Middle frontal gyrus (tissue), 1 donor: ENCODE results near the gene NCAN.

ENCODE experiments used
- DNase-seq: peaks from one replicate; pipeline ENCODE4 v3.0.0-alpha.2; 2015; ENCODE audit warnings: low spot score; ENCODE audit errors: extremely low spot score

Gene NCAN

GRCh38 chr19:19279853-19280252, 68.1 kb downstream of the NCAN start:
- no peak for DNase-seq

- peak; percentile 47 for DNase-seq
Observed at GRCh38 chr19:19280561-19280960, 68.8 kb downstream of the NCAN start.

- no peak for DNase-seq
Observed at GRCh38 chr19:19285686-19286085, 73.9 kb downstream of the NCAN start.

GRCh38 chr19:19292607-19293006, 80.8 kb downstream of the NCAN start:
- DNase-seq, result no peak

- no peak for DNase-seq
Observed at GRCh38 chr19:19294914-19295313, 83.2 kb downstream of the NCAN start.

- no peak for DNase-seq
Observed at GRCh38 chr19:19296953-19297689, 85.4 kb downstream of the NCAN start.

- DNase-seq, result no peak
Observed at GRCh38 chr19:19297759-19298158, 86.0 kb downstream of the NCAN start.

GRCh38 chr19:19300613-19301012, 88.9 kb downstream of the NCAN start:
- DNase-seq, result no peak
